Measurements from ENCODE around the gene TNFRSF1B.

DNA sequence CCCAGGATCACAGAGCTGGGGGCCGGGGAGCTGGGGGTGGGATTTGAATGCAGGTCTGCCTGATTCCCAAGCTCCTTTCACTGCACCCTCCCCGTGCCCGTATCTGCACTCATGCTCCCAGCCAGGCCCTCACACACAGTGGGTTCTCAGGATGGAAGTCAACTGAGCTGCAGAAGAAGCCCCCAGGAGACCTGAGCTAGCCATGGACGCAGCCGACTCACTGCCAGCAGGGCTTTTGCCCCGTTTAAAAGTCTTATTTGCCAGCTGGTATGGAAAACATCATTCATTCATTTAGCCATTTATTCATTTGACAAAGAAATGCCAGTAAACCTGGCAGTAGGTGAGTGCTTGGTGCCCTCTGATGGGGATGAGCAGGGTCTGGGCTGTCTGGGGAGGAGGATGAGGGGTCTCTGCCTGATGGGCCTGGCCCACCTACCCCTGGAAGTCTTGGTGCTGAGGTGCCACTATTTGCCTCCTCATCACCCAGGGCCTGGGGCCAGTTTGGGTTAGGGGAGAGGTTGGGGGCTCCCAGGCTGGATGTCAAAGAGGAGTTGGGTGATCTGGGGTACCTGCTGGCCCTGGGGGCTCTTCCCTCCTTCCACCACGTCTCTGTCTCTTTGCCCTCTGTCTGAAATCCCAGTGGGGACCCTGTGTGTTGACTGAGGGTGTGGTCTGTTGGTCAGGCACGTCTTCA lies 2.8 kb downstream of the TNFRSF1B start:
- TF ChIP-seq NCOA1 (IDR thresholded peaks at IDR 0.05; ENCODE audit: low read depth) (no peak), CTCF (IDR thresholded peaks at IDR 0.05 in 2 of 3, conservative IDR thresholded peaks at IDR 0.05 in 1 of 3; ENCODE audit: insufficient read depth in 2 of 3, low read depth in 1 of 3, low read length in 3 of 3) (no peak), NR1H2 (CRISPR knock-in tag; IDR thresholded peaks at IDR 0.05) (no peak), ARHGAP35 (IDR thresholded peaks at IDR 0.05; ENCODE audit: partially characterized antibody) (no peak), CREB1 (IDR thresholded peaks at IDR 0.05) (no peak), CREB1 (CRISPR knock-in tag; IDR thresholded peaks at IDR 0.05) (no peak), ZNF584 (CRISPR knock-in tag; IDR thresholded peaks at IDR 0.05; ENCODE audit: low read depth) (no peak), PRDM10 (IDR thresholded peaks at IDR 0.05; ENCODE audit: partially characterized antibody) (no peak), ZBTB7A (IDR thresholded peaks at IDR 0.05; ENCODE audit: borderline replicate concordance, control insufficient read depth, low read depth, low read length) (no peak), BDP1 (IDR thresholded peaks at IDR 0.05; ENCODE audit: insufficient read depth, insufficient read length) (no peak)
- TF ChIP-seq, protein P1, sequence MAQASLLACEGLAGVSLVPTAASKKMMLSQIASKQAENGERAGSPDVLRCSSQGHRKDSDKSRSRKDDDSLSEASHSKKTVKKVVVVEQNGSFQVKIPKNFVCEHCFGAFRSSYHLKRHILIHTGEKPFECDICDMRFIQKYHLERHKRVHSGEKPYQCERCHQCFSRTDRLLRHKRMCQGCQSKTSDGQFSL (CRISPR knock-in tag; IDR thresholded peaks at IDR 0.05), result no peak
- TF ChIP-seq, protein P1 (tag; IDR thresholded peaks at IDR 0.05), result no peak
- TF ChIP-seq, protein P2, sequence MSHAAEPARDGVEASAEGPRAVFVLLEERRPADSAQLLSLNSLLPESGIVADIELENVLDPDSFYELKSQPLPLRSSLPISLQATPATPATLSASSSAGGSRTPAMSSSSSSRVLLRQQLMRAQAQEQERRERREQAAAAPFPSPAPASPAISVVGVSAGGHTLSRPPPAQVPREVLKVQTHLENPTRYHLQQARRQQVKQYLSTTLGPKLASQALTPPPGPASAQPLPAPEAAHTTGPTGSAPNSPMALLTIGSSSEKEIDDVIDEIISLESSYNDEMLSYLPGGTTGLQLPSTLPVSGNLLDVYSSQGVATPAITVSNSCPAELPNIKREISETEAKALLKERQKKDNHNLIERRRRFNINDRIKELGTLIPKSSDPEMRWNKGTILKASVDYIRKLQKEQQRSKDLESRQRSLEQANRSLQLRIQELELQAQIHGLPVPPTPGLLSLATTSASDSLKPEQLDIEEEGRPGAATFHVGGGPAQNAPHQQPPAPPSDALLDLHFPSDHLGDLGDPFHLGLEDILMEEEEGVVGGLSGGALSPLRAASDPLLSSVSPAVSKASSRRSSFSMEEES (CRISPR knock-in tag; IDR thresholded peaks at IDR 0.05), result no peak
- TF ChIP-seq, protein P3, sequence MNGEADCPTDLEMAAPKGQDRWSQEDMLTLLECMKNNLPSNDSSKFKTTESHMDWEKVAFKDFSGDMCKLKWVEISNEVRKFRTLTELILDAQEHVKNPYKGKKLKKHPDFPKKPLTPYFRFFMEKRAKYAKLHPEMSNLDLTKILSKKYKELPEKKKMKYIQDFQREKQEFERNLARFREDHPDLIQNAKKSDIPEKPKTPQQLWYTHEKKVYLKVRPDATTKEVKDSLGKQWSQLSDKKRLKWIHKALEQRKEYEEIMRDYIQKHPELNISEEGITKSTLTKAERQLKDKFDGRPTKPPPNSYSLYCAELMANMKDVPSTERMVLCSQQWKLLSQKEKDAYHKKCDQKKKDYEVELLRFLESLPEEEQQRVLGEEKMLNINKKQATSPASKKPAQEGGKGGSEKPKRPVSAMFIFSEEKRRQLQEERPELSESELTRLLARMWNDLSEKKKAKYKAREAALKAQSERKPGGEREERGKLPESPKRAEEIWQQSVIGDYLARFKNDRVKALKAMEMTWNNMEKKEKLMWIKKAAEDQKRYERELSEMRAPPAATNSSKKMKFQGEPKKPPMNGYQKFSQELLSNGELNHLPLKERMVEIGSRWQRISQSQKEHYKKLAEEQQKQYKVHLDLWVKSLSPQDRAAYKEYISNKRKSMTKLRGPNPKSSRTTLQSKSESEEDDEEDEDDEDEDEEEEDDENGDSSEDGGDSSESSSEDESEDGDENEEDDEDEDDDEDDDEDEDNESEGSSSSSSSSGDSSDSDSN (IDR thresholded peaks at IDR 0.05; ENCODE audit: borderline replicate concordance in 1 of 2, low read depth in 2 of 2, low read length in 2 of 2), result no peak
- TF ChIP-seq, protein P4, sequence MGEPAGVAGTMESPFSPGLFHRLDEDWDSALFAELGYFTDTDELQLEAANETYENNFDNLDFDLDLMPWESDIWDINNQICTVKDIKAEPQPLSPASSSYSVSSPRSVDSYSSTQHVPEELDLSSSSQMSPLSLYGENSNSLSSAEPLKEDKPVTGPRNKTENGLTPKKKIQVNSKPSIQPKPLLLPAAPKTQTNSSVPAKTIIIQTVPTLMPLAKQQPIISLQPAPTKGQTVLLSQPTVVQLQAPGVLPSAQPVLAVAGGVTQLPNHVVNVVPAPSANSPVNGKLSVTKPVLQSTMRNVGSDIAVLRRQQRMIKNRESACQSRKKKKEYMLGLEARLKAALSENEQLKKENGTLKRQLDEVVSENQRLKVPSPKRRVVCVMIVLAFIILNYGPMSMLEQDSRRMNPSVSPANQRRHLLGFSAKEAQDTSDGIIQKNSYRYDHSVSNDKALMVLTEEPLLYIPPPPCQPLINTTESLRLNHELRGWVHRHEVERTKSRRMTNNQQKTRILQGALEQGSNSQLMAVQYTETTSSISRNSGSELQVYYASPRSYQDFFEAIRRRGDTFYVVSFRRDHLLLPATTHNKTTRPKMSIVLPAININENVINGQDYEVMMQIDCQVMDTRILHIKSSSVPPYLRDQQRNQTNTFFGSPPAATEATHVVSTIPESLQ (CRISPR knock-in tag; IDR thresholded peaks at IDR 0.05), result no peak
